Measurements from ENCODE around the gene RAB22A.

The RAB22A gene

DNA sequence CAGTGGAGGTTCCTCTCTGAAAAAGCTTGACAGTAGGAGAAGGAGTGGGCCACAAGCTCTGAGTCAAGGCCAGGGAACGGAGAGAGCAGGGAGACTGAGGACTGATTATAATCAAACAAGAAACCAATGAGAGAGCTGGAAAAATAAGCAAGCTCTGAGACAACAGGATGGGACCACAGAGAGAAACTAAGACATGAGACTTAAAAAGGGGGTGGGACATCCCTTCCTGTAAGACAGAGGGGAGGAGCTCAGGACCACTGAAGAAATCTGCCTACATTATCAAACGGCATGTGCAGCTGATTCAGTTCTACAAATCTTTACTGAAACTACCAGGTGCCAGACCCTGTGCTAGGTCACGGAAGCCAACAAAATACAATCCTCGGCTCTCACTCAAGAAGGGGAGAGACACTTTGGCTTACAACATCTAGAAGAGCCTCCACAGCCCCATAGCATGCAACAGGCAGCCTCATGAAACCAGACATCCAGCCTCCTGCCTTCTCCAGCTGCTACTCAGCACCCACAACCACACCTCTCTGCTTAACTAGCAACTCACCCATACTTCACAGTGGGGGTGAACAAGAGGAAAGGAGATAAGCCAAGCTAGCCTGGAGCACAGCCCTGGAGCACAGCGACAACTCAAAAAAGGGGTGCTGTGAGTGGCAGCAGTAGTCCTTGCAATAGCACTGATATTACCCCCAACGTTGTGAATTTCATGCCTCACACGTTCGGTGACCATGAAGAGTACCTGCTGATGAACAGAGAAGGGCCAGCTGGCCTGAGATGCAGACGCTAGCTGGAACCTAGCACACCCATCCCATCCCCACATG, 41.9 kb upstream of the RAB22A start:
- ATAC-seq, result no peak

DNA sequence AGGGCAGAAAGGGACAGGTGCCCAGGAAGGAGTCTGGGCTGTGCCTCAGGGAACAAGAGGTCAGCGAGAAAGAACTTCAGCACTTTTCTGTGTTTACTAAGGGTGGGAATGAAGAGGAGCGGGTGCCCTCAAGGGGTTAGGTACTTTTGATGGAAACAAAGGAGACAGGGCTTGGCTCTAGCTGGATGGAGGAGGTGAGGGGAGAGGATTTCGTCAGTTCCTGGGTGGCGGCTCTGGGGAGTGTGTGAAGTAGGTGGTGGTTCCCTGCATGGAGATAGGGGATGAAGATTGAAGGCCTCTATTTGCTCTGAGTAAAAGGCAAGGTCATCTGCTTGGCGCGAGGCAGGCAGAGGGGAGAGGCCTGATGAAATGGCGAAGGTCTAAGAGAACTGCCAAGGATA, 41.1 kb upstream of the RAB22A start:
- TF ChIP-seq BACH2 (CRISPR knock-in tag; IDR thresholded peaks at IDR 0.05; ENCODE audit: borderline replicate concordance) (no peak), ZFP30 (CRISPR knock-in tag; IDR thresholded peaks at IDR 0.05) (no peak), ZNF70 (CRISPR knock-in tag; IDR thresholded peaks at IDR 0.05) (no peak), ZNF8 (CRISPR knock-in tag; IDR thresholded peaks at IDR 0.05) (no peak), SNAI2 (CRISPR knock-in tag; IDR thresholded peaks at IDR 0.05) (no peak), RARB (CRISPR knock-in tag; IDR thresholded peaks at IDR 0.05) (no peak), PPARA (CRISPR knock-in tag; IDR thresholded peaks at IDR 0.05; ENCODE audit: borderline replicate concordance) (no peak), OSR1 (CRISPR knock-in tag; IDR thresholded peaks at IDR 0.05) (no peak), ISL1 (CRISPR knock-in tag; IDR thresholded peaks at IDR 0.05) (no peak), ZC3H10 (CRISPR knock-in tag; IDR thresholded peaks at IDR 0.05) (no peak)
- TF ChIP-seq, protein P1, sequence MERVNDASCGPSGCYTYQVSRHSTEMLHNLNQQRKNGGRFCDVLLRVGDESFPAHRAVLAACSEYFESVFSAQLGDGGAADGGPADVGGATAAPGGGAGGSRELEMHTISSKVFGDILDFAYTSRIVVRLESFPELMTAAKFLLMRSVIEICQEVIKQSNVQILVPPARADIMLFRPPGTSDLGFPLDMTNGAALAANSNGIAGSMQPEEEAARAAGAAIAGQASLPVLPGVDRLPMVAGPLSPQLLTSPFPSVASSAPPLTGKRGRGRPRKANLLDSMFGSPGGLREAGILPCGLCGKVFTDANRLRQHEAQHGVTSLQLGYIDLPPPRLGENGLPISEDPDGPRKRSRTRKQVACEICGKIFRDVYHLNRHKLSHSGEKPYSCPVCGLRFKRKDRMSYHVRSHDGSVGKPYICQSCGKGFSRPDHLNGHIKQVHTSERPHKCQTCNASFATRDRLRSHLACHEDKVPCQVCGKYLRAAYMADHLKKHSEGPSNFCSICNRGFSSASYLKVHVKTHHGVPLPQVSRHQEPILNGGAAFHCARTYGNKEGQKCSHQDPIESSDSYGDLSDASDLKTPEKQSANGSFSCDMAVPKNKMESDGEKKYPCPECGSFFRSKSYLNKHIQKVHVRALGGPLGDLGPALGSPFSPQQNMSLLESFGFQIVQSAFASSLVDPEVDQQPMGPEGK (CRISPR knock-in tag; IDR thresholded peaks at IDR 0.05; ENCODE audit: borderline replicate concordance), result no peak
- no peak for ATAC-seq

More for the DNA sequence above, 41.9 kb upstream of the RAB22A start:
- TF ChIP-seq ISL1 (CRISPR knock-in tag; IDR thresholded peaks at IDR 0.05) (no peak), POU6F1 (CRISPR knock-in tag; IDR thresholded peaks at IDR 0.05; ENCODE audit: borderline replicate concordance, low read depth) (no peak), GLIS3 (CRISPR knock-in tag; IDR thresholded peaks at IDR 0.05) (no peak), TCF4 (CRISPR knock-in tag; IDR thresholded peaks at IDR 0.05; ENCODE audit: borderline replicate concordance) (no peak), ARNTL (CRISPR knock-in tag; IDR thresholded peaks at IDR 0.05; ENCODE audit: borderline replicate concordance, low read depth) (no peak), PPARA (CRISPR knock-in tag; IDR thresholded peaks at IDR 0.05; ENCODE audit: borderline replicate concordance) (no peak), ZFP30 (CRISPR knock-in tag; IDR thresholded peaks at IDR 0.05) (no peak), ZNF70 (CRISPR knock-in tag; IDR thresholded peaks at IDR 0.05) (no peak), CSDC2 (CRISPR knock-in tag; IDR thresholded peaks at IDR 0.05) (no peak), CREB5 (CRISPR knock-in tag; IDR thresholded peaks at IDR 0.05; ENCODE audit: low read depth) (no peak), ZNF8 (CRISPR knock-in tag; IDR thresholded peaks at IDR 0.05) (no peak)
- TF ChIP-seq, protein P1 (CRISPR knock-in tag; IDR thresholded peaks at IDR 0.05; ENCODE audit: borderline replicate concordance), result no peak
- TF ChIP-seq, protein P2, sequence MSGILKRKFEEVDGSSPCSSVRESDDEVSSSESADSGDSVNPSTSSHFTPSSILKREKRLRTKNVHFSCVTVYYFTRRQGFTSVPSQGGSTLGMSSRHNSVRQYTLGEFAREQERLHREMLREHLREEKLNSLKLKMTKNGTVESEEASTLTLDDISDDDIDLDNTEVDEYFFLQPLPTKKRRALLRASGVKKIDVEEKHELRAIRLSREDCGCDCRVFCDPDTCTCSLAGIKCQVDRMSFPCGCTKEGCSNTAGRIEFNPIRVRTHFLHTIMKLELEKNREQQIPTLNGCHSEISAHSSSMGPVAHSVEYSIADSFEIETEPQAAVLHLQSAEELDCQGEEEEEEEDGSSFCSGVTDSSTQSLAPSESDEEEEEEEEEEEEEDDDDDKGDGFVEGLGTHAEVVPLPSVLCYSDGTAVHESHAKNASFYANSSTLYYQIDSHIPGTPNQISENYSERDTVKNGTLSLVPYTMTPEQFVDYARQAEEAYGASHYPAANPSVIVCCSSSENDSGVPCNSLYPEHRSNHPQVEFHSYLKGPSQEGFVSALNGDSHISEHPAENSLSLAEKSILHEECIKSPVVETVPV (CRISPR knock-in tag; IDR thresholded peaks at IDR 0.05), result no peak

DNA sequence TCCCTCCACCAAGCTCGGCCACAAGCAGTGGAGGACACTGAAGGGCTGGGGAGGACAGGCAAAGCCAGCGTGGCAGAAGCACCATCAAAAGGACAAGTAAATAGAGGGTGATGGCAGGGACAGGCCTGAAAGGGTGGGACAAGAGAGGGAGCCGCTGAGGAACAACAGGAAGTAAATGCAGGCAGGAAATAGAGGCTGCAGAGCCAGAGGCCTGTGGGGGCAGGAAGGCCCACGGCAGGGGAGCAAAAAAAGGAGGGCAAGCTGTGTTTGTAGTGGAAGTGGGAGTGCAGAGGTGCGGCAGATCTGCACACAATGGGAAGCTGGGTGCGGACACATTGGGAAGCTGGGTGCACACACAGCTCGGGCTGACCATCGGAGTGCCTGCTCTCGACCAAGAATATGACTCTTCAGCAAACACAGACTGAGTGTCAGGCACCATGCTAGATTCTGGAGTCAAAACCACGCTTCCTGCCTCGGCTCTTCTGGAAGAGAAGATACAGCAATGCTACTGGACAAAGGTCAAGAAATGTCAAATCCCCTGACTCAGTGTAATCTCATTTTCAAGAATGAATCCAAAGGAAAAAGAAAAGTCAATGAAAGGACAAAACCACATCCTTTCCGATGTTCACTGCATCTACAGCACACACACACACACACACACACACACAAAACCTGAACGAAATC, 40.4 kb upstream of the RAB22A start:
- no peak for ATAC-seq
- no peak for TF ChIP-seq ZC3H10 (CRISPR knock-in tag; IDR thresholded peaks at IDR 0.05)
- no peak for TF ChIP-seq RARB (CRISPR knock-in tag; IDR thresholded peaks at IDR 0.05)
- TF ChIP-seq, protein P1 (CRISPR knock-in tag; IDR thresholded peaks at IDR 0.05; ENCODE audit: borderline replicate concordance), result no peak
- TF ChIP-seq ARNTL (CRISPR knock-in tag; IDR thresholded peaks at IDR 0.05; ENCODE audit: borderline replicate concordance, low read depth), result no peak
- no peak for TF ChIP-seq TSHZ2 (CRISPR knock-in tag; IDR thresholded peaks at IDR 0.05)

Data from SK-N-SH treated with all-trans-retinoic acid at 6 μM for 48 hours (cell line).